Measurements from ENCODE around the gene GARIN1A. TPM values are rescaled to one million over a fixed set of nuclear protein-coding genes. Genes with fewer than 3 reads are reported as not detected.

The GARIN1A gene
- total and polyA plus RNA-seq, 2 of the 4 experiments (the other 2 are of a cell fraction), result 0.18 to 1.4 TPM

- H3K4me1 ChIP-seq (ENCODE audit: control insufficient read depth, insufficient read depth, low read length), result no peaks in the 10 kb centered on the region
- intact Hi-C loops (cut with micrococcal nuclease) (no loop called here), in situ Hi-C loops (cut with MboI; ENCODE audit: low sequenced_read_pairs) (no loop called here), dilution Hi-C loops (cut with HindIII; ENCODE audit: low sequenced_read_pairs, unreplicated experiment) (no loop called here)
- ATAC-seq (ENCODE audit: low read depth), result no peak; the same call in 1 of the 2 replicates
- no peak overlapping the region for H2BK5ac ChIP-seq (ENCODE audit: low read depth, low read length, poor library complexity, severe bottlenecking)
- peaks cover 1% of the 10 kb centered on the region; the same call in 1 of the 2 replicates for H3K36me3 ChIP-seq (ENCODE audit: control insufficient read depth, insufficient read depth, low read length)
- no peak overlapping the region for H3K56ac ChIP-seq (ENCODE audit: extremely low read depth, insufficient read depth, low read length)
- H4K91ac ChIP-seq (ENCODE audit: insufficient read depth, low read depth, low read length), result no peak overlapping the region
- peaks cover 0 to 3% of the 10 kb centered on the region in 2 experiments; a peak in 1 of 4 replicates for H3K79me1 ChIP-seq (ENCODE audit: low read depth in 1 of 2, low read length in 2 of 2)
- no peak overlapping the region for H2BK15ac ChIP-seq (ENCODE audit: low read depth, low read length)
- ChIA-PET CTCF (interaction anchor here (0.6 kb wide), 1 partner anchor 426 kb away, joined by 4 read pairs; no protein-coding TSS in a partner anchor), POLR2A (ENCODE audit: unreplicated experiment) (no interaction called here)
- no peak overlapping the region for H2AFZ ChIP-seq (replicated peaks; ENCODE audit: low read length, poor library complexity)
- H3K9me3 ChIP-seq (ENCODE audit: control insufficient read depth, insufficient read depth, low read length), result peaks cover 5% of the 10 kb centered on the region
- H3K27ac ChIP-seq (ENCODE audit: insufficient read depth, low read length), result no peak overlapping the region
- no peak overlapping the region for H2BK20ac ChIP-seq (ENCODE audit: low read depth, low read length)
- no peak for TF ChIP-seq CEBPB (IDR thresholded peaks at IDR 0.05; ENCODE audit: low read depth, low read length)
- no peak for TF ChIP-seq CTCF (conservative IDR thresholded peaks at IDR 0.05; ENCODE audit: low read depth, low read length)
- TF ChIP-seq SMC3 (IDR thresholded peaks at IDR 0.05; ENCODE audit: low read depth, low read length), result no peak
- TF ChIP-seq MXI1 (IDR thresholded peaks at IDR 0.05; ENCODE audit: borderline replicate concordance, low read depth, low read length), result no peak
- no peak for TF ChIP-seq CHD1 (IDR thresholded peaks at IDR 0.05; ENCODE audit: low read depth, low read length)
- no peak for TF ChIP-seq MAZ (IDR thresholded peaks at IDR 0.05; ENCODE audit: borderline replicate concordance, low read depth, low read length)
- no peak for TF ChIP-seq POLR2A (IDR thresholded peaks at IDR 0.05; ENCODE audit: low read depth, low read length)
- TF ChIP-seq ELK1 (IDR thresholded peaks at IDR 0.05; ENCODE audit: borderline replicate concordance, low read depth, low read length), result no peak
- TF ChIP-seq FOS (IDR thresholded peaks at IDR 0.05; ENCODE audit: low read depth, low read length), result no peak
- no peak for TF ChIP-seq RFX5 (IDR thresholded peaks at IDR 0.05; ENCODE audit: low read depth, low read length)
- TF ChIP-seq RCOR1 (IDR thresholded peaks at IDR 0.05; ENCODE audit: insufficient replicate concordance, low read length), result no peak
- no peak for TF ChIP-seq BHLHE40 (IDR thresholded peaks at IDR 0.05; ENCODE audit: low read depth, low read length)
- TF ChIP-seq RAD21 (IDR thresholded peaks at IDR 0.05; ENCODE audit: low read length), result no peak
- TF ChIP-seq, protein P1, sequence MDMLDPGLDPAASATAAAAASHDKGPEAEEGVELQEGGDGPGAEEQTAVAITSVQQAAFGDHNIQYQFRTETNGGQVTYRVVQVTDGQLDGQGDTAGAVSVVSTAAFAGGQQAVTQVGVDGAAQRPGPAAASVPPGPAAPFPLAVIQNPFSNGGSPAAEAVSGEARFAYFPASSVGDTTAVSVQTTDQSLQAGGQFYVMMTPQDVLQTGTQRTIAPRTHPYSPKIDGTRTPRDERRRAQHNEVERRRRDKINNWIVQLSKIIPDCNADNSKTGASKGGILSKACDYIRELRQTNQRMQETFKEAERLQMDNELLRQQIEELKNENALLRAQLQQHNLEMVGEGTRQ (IDR thresholded peaks at IDR 0.05; ENCODE audit: low read depth, low read length), result no peak
- no peak for TF ChIP-seq MAFK (IDR thresholded peaks at IDR 0.05; ENCODE audit: low read depth, low read length)
- WGBS, 2 experiments (ENCODE audit: extremely low coverage in 2 of 2, insufficient read length in 1 of 2), result no CpG with 5 or more reads among the region's 8 CpGs
- H3K14ac ChIP-seq (replicated peaks; ENCODE audit: low read depth, low read length), result no peak overlapping the region
- no peaks in the 10 kb centered on the region for H4K20me1 ChIP-seq (ENCODE audit: insufficient read depth, low read length)
- no peak overlapping the region for H4K5ac ChIP-seq (ENCODE audit: low read depth, low read length)
- H2AK5ac ChIP-seq (ENCODE audit: low read depth, low read length), result no peak overlapping the region
- no TSS peak for BruUV-seq (replicated peaks)
- H3K9ac ChIP-seq (ENCODE audit: low read depth, low read length), result no peak overlapping the region
- no peak overlapping the region for H4K8ac ChIP-seq (ENCODE audit: low read depth in 2 of 2, low read length in 2 of 2)
- no peak overlapping the region for H2AK9ac ChIP-seq (replicated peaks; ENCODE audit: low read depth, low read length, poor library complexity)
- no peak overlapping the region for H2BK120ac ChIP-seq (ENCODE audit: low read depth, low read length)
- DNase-seq, result peak; percentile 40
- H3K27me3 ChIP-seq (ENCODE audit: control insufficient read depth, insufficient read depth, low read length), result no peaks in the 10 kb centered on the region
- no peak overlapping the region for H3K18ac ChIP-seq (ENCODE audit: low read depth, low read length)
- no peak overlapping the region for H3K23ac ChIP-seq (ENCODE audit: low read depth, low read length)
- no peak overlapping the region for H3K4ac ChIP-seq (ENCODE audit: low read depth, low read length)
- no peaks in the 10 kb centered on the region for H3K9me1 ChIP-seq (ENCODE audit: insufficient read depth, low read length)
- no peak overlapping the region for H3K4me3 ChIP-seq (ENCODE audit: insufficient read depth, low read depth, low read length)
- H3K4me2 ChIP-seq (ENCODE audit: low read depth, low read length), result no peak overlapping the region
Observed at GRCh38 chr7:128666200-128666599, 5.9 kb upstream of the GARIN1A start.

All from IMR-90 (cell line).